Raji (cell line): Measurements from ENCODE around the gene CAB39L.

ENCODE experiments used
- POLR2A ChIP-seq: IDR thresholded peaks from 2 replicates; pipeline ENCODE4 v1.6.1; 2011; ENCODE audit warnings: low read depth, low read length, control low read depth; ENCODE audit not compliant: insufficient read depth

Gene CAB39L

GRCh38 chr13:49302222-49302621, 141.6 kb downstream of the CAB39L start:
- no peak for TF ChIP-seq POLR2A

DNA sequence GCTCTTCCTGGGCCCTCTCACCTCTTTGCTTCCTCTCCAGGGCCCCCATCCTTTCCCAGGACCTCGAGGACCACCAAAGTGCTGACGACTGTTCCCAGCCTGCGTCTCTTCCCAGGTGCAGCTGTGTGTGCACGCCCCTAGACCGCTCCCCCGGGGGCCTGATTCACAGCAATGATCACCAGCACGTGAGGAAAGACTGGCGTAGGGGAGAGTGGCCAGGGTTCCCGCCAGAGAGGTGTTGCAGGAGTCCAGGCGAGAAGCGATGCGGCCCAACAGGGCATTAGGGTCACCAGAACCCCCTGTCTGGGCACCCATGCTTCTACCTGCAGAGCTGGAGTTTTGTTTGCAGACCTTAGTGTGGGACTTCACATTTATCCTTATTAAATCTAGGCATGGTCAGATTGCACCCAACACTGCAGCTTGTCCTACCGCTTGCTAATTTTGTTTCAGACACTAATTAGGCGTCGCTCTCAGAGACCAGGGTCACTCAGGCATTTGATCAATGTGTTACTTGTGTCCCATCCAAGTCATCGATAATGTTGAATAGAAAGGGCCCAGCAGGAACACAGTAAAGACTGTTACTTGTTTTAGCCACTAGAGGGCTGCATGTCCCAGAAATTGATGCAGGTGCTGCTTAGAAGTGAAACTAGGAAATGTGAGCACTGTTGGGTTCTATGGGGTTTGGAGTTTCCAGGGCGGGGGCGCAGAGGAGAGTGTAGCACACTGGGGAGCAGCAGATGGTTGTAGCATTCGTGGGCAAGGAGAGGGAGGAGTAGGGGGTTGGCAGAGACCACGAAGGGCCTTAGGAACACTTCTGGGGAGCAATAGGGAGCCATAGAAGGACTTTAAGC, 142.9 kb downstream of the CAB39L start:
- TF ChIP-seq POLR2A: 0 out of 2 replicates have a peak, but pooled peaks have one; percentile 38

DNA sequence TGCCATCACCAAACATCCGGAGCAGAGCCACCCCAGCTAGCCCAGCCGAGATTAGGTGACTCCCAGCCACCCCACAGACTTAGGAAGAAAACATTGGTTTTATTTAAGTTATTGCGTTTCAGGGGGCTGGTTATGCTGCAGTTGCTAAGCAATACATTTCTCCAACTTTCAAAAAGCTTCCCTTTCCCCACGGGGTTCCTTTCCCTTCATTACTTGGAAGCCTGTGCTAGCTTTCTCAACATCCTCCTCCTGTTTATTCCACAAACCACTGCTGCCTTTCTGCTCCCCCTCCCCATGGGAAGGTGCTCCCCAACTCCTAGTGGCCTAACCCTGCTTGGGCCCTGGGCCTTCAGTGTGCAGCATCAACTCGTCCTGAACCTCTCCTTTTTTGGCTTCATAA, 143.6 kb downstream of the CAB39L start:
- no peak for TF ChIP-seq POLR2A

DNA sequence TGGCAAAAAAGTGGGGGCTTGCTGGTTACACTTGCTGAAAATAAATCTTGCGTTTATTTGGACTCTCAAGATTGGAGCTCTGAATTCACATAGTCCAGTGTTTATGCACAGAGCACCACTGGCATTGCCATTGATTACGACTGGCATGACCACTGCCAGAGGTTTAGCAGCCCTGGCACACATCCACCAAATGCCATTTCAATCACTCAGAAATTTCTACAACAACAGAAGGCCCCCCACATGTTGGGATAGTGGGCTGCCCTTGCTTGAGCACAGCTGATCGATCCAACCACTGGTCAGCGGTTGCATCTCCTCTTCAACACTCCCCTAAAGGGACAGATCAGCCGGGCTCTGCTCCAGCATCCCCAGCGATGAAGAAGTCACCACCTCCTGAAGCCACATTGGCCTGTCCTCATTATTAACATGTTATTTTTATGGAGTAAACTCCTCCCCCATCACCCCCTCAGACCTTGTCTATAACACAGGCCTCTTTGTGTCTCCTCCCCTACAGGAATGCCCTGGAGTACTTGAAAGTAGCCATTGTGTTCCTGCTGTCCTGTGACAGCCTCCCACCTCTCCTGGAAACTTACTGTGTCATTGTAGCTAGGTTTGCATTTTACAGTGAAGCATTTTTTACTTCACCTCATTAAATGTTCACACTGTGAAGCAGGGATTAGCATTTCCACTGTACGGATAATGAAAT, 144.8 kb downstream of the CAB39L start:
- TF ChIP-seq POLR2A: no peak

GRCh38 chr13:49298416-49298815, 145.4 kb downstream of the CAB39L start:
- TF ChIP-seq POLR2A: no peak

- no peak for TF ChIP-seq POLR2A
These were observed 146.5 kb downstream of the CAB39L start for GRCh38 chr13:49297338-49297737.

GRCh38 chr13:49296659-49297058, 147.2 kb downstream of the CAB39L start:
- TF ChIP-seq POLR2A: no peak

GRCh38 chr13:49295244-49295643, 148.6 kb downstream of the CAB39L start:
- TF ChIP-seq POLR2A: no peak

DNA sequence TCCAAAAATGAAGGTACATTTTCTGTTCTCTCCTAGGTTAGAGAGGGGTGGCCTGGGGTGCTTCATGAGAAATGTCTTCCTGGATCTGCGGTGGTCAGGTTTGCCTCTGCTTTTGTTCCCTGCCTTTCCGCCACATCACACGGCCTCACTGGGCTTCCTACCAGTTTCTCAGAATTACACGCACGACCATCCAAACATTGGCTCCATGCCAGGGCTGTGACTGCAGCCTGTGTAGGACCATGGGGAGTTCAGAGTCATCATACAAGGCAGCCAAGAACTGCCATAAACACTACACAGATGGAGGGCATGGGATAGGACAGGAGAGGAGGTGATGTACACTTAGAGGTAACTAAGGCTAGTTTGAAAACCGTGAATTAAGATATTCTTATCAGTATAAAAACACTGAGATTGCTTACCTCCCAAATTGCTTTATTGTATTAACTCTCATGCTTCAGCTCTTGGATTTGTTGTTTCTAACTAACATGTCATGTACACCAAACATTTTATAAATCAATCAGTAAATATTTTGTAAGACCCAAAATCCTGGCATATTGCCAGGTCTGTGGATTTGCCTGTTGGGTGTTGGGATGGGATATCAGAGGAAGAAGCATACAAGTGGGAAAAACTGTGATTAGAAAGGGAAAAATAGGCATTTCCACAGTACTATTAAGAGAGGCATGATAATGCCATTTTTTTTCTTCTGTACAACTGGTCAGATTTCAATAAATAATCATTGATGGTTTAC, 150.9 kb downstream of the CAB39L start:
- no peak for TF ChIP-seq POLR2A

DNA sequence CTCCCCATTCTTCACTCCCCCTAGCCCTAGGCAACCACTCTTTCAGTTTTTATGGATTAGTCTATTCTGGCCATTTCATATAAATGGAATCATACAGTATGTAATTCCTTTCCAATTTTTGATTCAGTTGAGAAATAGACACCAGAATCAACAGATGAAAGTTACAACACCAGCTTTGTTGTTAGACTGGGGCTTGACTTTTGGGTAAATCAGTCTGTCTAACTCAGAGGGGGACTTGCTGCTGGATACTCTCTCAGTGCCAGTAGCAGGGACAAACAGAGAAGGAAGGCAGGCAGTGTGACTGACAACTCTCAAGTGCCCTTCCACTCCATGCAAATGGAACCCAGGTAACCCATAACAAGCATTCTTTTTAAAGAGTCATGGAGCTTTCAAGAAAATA, 155.4 kb downstream of the CAB39L start:
- TF ChIP-seq POLR2A: no peak

DNA sequence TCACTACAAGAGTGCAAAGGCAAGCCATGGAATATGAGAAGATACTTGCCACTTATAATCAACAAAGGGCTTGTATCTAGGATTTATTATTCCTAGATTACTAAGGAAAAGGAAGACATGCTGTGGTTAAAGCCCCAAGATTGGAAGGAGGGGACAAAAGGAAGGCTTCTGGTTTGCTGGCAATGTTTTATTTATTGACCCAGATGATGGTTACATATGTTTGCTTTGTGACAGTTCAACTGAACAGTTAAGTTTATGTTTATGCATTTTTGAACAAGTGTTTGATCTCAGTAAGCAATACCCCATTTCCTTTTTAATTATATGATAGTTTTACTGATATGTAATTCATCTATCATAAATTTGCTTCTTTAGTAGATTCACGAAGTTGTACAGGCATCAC, 155.9 kb downstream of the CAB39L start:
- no peak for TF ChIP-seq POLR2A

DNA sequence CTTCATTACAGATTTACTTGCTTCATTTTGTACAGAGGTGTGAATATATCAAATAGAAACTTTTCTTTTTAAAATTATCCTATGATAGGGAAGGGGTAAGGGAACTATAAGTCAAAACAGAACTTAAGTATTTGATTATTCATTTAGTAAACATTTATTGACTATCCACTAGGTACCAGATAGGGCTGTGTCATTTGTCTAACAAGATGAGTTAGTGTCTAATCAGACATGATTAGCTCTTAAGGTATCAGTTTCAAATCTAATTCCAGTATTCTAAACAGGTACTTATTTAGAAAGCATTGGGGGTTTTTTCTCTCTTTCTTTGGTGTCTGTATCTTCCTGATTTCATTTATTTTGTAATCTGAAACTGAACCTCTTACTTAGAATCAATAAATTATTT, 164.0 kb downstream of the CAB39L start:
- TF ChIP-seq POLR2A: no peak

DNA sequence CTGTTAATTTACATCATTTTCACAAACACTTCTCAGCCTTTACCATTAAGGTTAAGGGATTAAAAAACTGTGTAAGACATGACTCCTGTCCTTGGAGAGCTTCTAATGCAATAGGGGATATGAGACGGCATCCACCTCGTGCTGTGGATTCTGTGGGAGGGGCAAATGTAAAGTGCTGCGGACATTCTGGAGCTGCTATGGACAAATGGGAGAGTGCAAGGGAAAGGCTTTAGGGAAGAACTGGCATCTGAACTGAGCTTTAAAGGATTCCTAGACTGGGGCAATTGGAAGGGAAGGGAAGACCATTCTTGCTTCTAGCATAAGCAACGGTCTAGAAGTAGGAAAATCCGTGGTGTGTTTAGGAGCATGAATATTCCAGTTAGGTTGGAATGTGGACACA, 164.8 kb downstream of the CAB39L start:
- no peak for TF ChIP-seq POLR2A

DNA sequence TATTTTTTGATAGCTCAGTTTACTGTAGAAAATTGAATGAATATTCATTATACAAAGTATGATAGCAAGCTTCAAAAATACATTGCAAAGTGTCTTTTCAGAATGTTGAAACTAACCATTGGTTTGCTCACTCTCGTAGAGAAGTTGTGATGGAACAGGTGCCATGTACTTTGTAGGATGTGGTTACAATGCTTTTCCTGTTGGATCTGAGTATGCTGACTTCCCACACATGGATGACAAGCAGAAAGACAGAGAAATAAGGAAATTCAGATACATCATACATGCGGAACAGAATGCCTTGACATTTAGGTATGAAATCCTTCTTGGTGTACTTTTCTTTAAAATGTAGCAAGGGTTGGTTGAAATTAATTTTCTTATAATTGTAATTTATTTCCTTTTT, 165.7 kb downstream of the CAB39L start:
- no peak for TF ChIP-seq POLR2A

DNA sequence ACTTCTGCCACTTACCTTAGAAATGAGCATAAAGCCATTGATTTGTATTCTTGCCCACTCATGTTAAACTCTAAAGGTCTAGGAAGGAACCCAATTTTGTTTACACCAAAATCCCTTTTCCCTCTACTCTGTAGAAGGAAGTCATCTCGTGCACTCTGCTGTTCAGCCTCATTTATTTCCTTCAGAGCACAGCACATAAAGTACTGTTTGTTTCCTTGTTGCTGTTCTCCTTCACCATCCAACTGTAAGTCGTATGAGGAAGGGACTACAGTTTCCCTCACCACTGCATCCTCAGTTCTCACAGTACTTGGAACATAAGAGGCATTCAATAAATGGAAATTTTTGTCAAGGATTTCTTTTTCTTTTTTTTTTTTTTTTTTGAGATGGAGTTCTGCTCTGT, 171.6 kb downstream of the CAB39L start:
- no peak for TF ChIP-seq POLR2A

- no peak for TF ChIP-seq POLR2A
These were observed 172.6 kb downstream of the CAB39L start for GRCh38 chr13:49271264-49271663.
